CD8-positive, alpha-beta memory T cell (primary cell): ENCODE measurements around the gene LYSMD1. TPM values are rescaled to one million over a fixed set of nuclear protein-coding genes. Genes with fewer than 3 reads are reported as not detected.

Source experiments
- CTCF ChIA-PET: fragments of 350-600 bp; sonication (Branson Sonifier 250); formaldehyde crosslinking; loops from one replicate; lab custom pipeline; 2021; ENCODE audit warnings: antibody characterized with exemption; lab: Charles Lee
- POLR2A ChIA-PET: fragments of 350-600 bp; sonication (Branson Sonifier 250); formaldehyde crosslinking; loops from one replicate; lab custom pipeline; 2021; ENCODE audit warnings: antibody characterized with exemption; lab: Charles Lee
- DNase-seq, 5 donors: peaks; one replicate each; pipeline versions ENCODE4 v3.0.0 to v3.0.0-alpha.2; 2020 to 2022; ENCODE audit warnings: mixed read lengths in 1 of 5
- H3K27ac ChIP-seq: one replicate; pipeline ENCODE4 v1.7.0; 2013; ENCODE audit warnings: low read depth, mild to moderate bottlenecking, low read length, moderate library complexity
- H3K27me3 ChIP-seq: 2 replicates; pipeline ENCODE4 v1.7.0; 2013; ENCODE audit warnings: low read length, mild to moderate bottlenecking; ENCODE audit not compliant: insufficient read depth, poor library complexity, severe bottlenecking
- H3K36me3 ChIP-seq: 2 replicates; pipeline ENCODE4 v1.7.0; 2013; ENCODE audit warnings: mild to moderate bottlenecking, low read length, moderate library complexity; ENCODE audit not compliant: insufficient read depth
- H3K4me1 ChIP-seq: 2 replicates; pipeline ENCODE4 v1.7.0; 2013; ENCODE audit warnings: mild to moderate bottlenecking, low read length, moderate library complexity; ENCODE audit not compliant: insufficient read depth
- H3K4me3 ChIP-seq: 2 replicates; pipeline ENCODE4 v1.7.0; 2013; ENCODE audit warnings: mild to moderate bottlenecking, low read length
- H3K9me3 ChIP-seq: 2 replicates; pipeline ENCODE4 v1.7.0; 2013; ENCODE audit warnings: mild to moderate bottlenecking, low read length
- H3K27ac Mint-ChIP-seq, 8 donors: one replicate each; pipeline ENCODE4 v1.8.0; 2020 to 2021; ENCODE audit warnings: mixed read lengths in 8 of 8, mild to moderate bottlenecking in 6 of 8, inconsistent platforms in 3 of 8, moderate library complexity in 3 of 8
- H3K27me3 Mint-ChIP-seq, 2 donors: one replicate each; pipeline ENCODE4 v1.8.0; 2020 to 2021; ENCODE audit warnings: mixed read lengths in 2 of 2, mild to moderate bottlenecking in 1 of 2, moderate library complexity in 1 of 2
- H3K36me3 Mint-ChIP-seq, 3 donors: one replicate each; pipeline ENCODE4 v1.8.0; 2020 to 2021; ENCODE audit warnings: mixed read lengths in 3 of 3, inconsistent platforms in 1 of 3, mild to moderate bottlenecking in 1 of 3
- H3K4me1 Mint-ChIP-seq, 3 donors: one replicate each; pipeline ENCODE4 v1.8.0; 2020 to 2021; ENCODE audit warnings: mixed read lengths in 3 of 3, inconsistent platforms in 1 of 3, mild to moderate bottlenecking in 1 of 3
- H3K4me3 Mint-ChIP-seq, 7 donors: one replicate each; pipeline ENCODE4 v1.8.0; 2020 to 2021; ENCODE audit warnings: mixed read lengths in 7 of 7, mild to moderate bottlenecking in 6 of 7, moderate library complexity in 4 of 7, inconsistent platforms in 2 of 7
- H3K9me3 Mint-ChIP-seq, 5 donors: one replicate each; pipeline ENCODE4 v1.8.0; 2020 to 2022; ENCODE audit warnings: mixed read lengths in 5 of 5, mild to moderate bottlenecking in 3 of 5, moderate library complexity in 2 of 5, inconsistent platforms in 1 of 5
- polyA plus RNA-seq: library from polyadenylated mRNA; unstranded; fragments of 300-500 nt; fragmentation: Illumina TruSeq; gene quantifications from one replicate; pipeline ENCODE4 v1.2.3, GENCODE V29; 2021
- total RNA-seq, 2 experiments: library from RNA; stranded (reverse); gene quantifications; one replicate each; pipeline ENCODE4 v1.2.3, GENCODE V29; 2021

The LYSMD1 gene
- total and polyA plus RNA-seq, 3 experiments from 2014 or later, result 0.54 to 5.5 (median 4.6) TPM

DNA sequence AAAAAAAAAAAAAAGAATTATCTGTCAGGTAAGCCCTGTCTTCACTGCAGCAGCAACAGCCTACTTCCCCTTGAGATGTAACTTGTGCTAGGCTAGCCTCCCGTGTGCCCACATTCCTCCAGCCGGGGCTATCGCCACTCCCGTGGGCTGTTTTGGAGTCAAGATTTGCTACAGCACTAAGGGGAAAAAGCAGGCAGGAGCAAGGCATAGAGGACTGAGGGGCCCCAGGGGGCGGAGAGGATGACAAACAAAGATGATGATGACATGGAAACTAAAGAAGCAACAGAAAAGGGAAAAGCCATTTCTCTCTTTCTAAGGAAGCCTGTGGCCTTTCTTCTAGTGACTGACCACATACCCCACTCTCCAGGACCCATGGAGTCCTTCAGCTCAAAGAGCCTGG is 7.4 kb downstream of the LYSMD1 start:
- H3K36me3 Mint-ChIP-seq, result peaks cover 2 to 47% (median 7%) of the 10 kb centered on the region in 3 donors
- H3K4me3 Mint-ChIP-seq, result peak overlapping the region; percentile 97 to 100 (median 99)
- H3K4me1 ChIP-seq, result peaks cover 53% of the 10 kb centered on the region
- peak overlapping the region; percentile 87 for H3K4me3 ChIP-seq
- peak in 1 of 5 donors; percentile 23 for DNase-seq
- H3K4me1 Mint-ChIP-seq, result peaks cover 56 to 75% (median 69%) of the 10 kb centered on the region in 3 donors
- H3K27ac Mint-ChIP-seq, result peak overlapping the region; percentile 82 to 96 (median 92)
- H3K36me3 ChIP-seq, result peaks cover 14% of the 10 kb centered on the region
- no peaks in the 10 kb centered on the region for H3K9me3 Mint-ChIP-seq
- ChIA-PET POLR2A (interaction anchor here (0.7 to 1.8 kb wide), 2 partner anchors 27 to 87 kb away, joined by 6 to 7 read pairs; no protein-coding TSS in a partner anchor), CTCF (interaction anchor here (0.7 to 5.2 kb wide), 5 partner anchors 9 to 133 kb away, joined by 3 to 90 read pairs (median 3); no protein-coding TSS in a partner anchor)
- H3K27ac ChIP-seq, result no peak overlapping the region
- H3K27me3 ChIP-seq, result no peaks in the 10 kb centered on the region
- H3K27me3 Mint-ChIP-seq, result no peaks in the 10 kb centered on the region
- no peaks in the 10 kb centered on the region for H3K9me3 ChIP-seq

DNA sequence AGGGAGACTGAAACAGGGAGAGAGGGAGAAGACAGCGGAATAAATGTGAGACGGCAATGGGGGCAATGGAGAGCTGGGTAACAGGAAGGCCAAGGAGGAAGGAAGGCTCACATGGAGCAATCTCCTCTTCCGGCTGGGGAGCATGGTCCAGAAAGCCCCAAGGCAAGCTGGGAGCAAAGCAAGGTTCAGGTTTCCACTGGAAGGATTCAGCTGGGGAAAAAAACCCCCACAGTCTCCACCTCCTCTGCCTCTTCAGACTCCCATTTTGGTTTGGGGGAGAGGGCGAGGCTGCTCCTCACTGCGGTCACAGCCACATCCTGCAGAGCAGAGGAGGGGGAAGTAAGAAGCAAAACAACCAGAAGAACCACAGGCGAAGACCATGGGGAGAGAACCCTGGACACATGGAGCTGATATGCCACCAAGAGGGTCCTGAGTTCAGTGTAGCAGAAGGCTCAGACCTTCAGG is 8.6 kb downstream of the LYSMD1 start:
- ChIA-PET POLR2A (interaction anchor here (0.6 to 1.8 kb wide), 9 partner anchors 9 to 860 kb away, joined by 4 to 8 read pairs (median 5); partner anchors contain the start of genes CDC42SE1, LYSMD1, SCNM1 and SEMA6C), CTCF (interaction anchor here (0.7 to 5.2 kb wide), 24 partner anchors 9 to 184 kb away, joined by 3 to 90 read pairs (median 5); partner anchors contain the start of genes C1orf56, CDC42SE1, GABPB2 and LYSMD1)
- H3K4me3 Mint-ChIP-seq, result peak overlapping the region; percentile 97 to 100 (median 99)
- Histone ChIP-seq H3K27me3 (no peaks in the 10 kb centered on the region), H3K4me1 (peaks cover 45% of the 10 kb centered on the region), H3K27ac (peak overlapping the region; percentile 49), H3K9me3 (no peaks in the 10 kb centered on the region), H3K4me3 (peak overlapping the region; percentile 87), H3K36me3 (peaks cover 14% of the 10 kb centered on the region)
- no peaks in the 10 kb centered on the region for H3K9me3 Mint-ChIP-seq
- peak in 4 of 5 donors; percentile 48 to 71 (median 65) for DNase-seq
- H3K36me3 Mint-ChIP-seq, result peaks cover 2 to 43% (median 7%) of the 10 kb centered on the region in 3 donors
- H3K27me3 Mint-ChIP-seq, result no peaks in the 10 kb centered on the region
- peak overlapping the region; percentile 82 to 98 (median 95) for H3K27ac Mint-ChIP-seq
- peaks cover 48 to 65% (median 58%) of the 10 kb centered on the region in 3 donors for H3K4me1 Mint-ChIP-seq

DNA sequence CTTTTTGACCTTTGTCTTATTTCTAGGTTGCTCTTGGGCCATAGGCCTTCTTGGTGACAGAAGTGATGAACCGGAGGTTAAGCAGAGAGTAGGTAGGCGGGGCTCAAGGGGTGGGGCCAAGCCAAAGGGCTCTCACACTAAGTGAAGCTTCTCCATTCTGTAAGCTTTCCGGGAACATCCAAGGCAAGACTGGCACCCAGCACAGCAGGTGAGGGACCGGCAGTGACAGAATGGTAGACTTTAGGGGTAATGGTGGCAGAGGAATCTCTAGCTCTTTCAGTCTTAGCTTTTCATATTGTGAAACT is 9.2 kb downstream of the LYSMD1 start, which contains the start of gene TNFAIP8L2:
TNFAIP8L2 (plus strand) TSS at position 135 of the 305 bp plus-strand sequence. CDS start 2,049 bp downstream, outside the sequence.
- Histone ChIP-seq H3K9me3 (no peaks in the 10 kb centered on the region), H3K27me3 (no peaks in the 10 kb centered on the region), H3K27ac (peak within 1 kb of the TSS; percentile 49), H3K36me3 (peaks cover 14% of the 10 kb centered on the region), H3K4me1 (peaks cover 39% of the 10 kb centered on the region), H3K4me3 (peak within 1 kb of the TSS; percentile 87)
- Mint-ChIP-seq H3K36me3 (peaks cover 2 to 37% (median 7%) of the 10 kb centered on the region in 3 donors), H3K27me3 (no peaks in the 10 kb centered on the region), H3K9me3 (no peaks in the 10 kb centered on the region), H3K4me3 (peak within 1 kb of the TSS; percentile 97 to 100 (median 99)), H3K4me1 (peaks cover 42 to 59% (median 52%) of the 10 kb centered on the region in 3 donors), H3K27ac (peak within 1 kb of the TSS; percentile 82 to 98 (median 95))
- peak; percentile 51 to 78 (median 65) for DNase-seq
- POLR2A ChIA-PET, result interaction anchor here (0.6 to 1.8 kb wide), 6 partner anchors 9 to 135 kb away, joined by 4 to 8 read pairs (median 6); partner anchors contain the start of genes CDC42SE1, LYSMD1, SCNM1 and SEMA6C
- CTCF ChIA-PET, result interaction anchor here (0.7 to 5.2 kb wide), 23 partner anchors 9 to 184 kb away, joined by 3 to 90 read pairs (median 5); partner anchors contain the start of genes C1orf56, CDC42SE1, GABPB2 and LYSMD1

DNA sequence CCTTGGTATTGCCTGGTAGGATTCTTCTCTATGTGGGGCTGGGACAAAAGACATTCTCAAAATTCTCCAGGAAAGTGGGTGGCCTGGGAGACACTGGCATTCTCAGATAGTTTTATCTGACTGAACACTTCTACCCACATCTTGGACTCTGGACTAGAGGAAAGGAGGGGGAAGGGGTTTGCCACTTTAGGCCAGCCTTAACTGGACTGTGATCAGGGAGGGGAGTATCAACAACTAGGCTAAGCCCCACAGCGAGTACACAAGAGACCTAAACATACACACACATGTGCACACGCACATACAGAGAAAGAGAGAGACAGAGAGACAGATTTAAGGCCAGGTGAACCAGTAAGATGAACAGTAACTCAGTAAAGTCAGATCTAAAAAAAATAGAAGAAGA is 18.0 kb downstream of the LYSMD1 start:
- peaks cover 0 to 3% (median 0%) of the 10 kb centered on the region in 3 donors for H3K36me3 Mint-ChIP-seq
- H3K4me3 Mint-ChIP-seq, result peak overlapping the region; percentile 85 to 97 (median 96)
- no peaks in the 10 kb centered on the region for H3K9me3 Mint-ChIP-seq
- H3K27me3 Mint-ChIP-seq, result no peaks in the 10 kb centered on the region
- H3K27ac ChIP-seq, result no peak overlapping the region
- H3K4me3 ChIP-seq, result no peak overlapping the region
- ChIA-PET POLR2A (no interaction called here), CTCF (interaction anchor here (0.9 to 2.2 kb wide), 2 partner anchors 48 to 123 kb away, joined by 3 to 6 read pairs; no protein-coding TSS in a partner anchor)
- H3K4me1 Mint-ChIP-seq, result peaks cover 10 to 24% (median 18%) of the 10 kb centered on the region in 3 donors
- no peak for DNase-seq
- H3K9me3 ChIP-seq, result no peaks in the 10 kb centered on the region
- peak overlapping the region in 1 of 8 donors; percentile 81 for H3K27ac Mint-ChIP-seq
- H3K27me3 ChIP-seq, result no peaks in the 10 kb centered on the region
- peaks cover 18% of the 10 kb centered on the region for H3K4me1 ChIP-seq
- no peaks in the 10 kb centered on the region for H3K36me3 ChIP-seq

DNA sequence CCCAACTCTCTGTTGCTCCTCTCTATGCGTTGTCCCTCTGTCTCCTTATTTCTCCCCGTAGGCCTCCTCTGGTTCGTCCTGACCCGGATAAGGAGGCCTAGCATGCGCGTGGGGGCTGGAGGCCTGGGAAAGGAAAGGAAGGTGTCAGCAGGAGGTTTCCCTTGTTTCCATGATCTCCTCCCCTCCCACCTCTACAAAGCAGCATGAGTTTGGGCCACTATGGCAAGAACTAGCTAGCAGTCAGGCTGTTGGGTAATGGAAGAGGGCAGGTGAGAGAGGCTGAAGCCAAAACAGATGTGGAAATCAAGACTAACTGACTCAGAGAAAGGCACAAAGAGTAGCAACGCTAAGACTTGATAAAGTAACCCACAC is 18.6 kb downstream of the LYSMD1 start:
- peaks cover 0 to 3% (median 0%) of the 10 kb centered on the region in 3 donors for H3K36me3 Mint-ChIP-seq
- no peaks in the 10 kb centered on the region for H3K9me3 Mint-ChIP-seq
- Histone ChIP-seq H3K27me3 (no peaks in the 10 kb centered on the region), H3K4me3 (peak overlapping the region; percentile 92), H3K4me1 (peaks cover 18% of the 10 kb centered on the region), H3K9me3 (no peaks in the 10 kb centered on the region), H3K36me3 (no peaks in the 10 kb centered on the region), H3K27ac (peak overlapping the region; percentile 24)
- ChIA-PET POLR2A (interaction anchor here (0.7 kb wide), 1 partner anchor 10 kb away, joined by 4 read pairs; no protein-coding TSS in a partner anchor), CTCF (interaction anchor here (0.9 to 2.2 kb wide), 2 partner anchors 47 to 123 kb away, joined by 3 to 6 read pairs; no protein-coding TSS in a partner anchor)
- H3K4me1 Mint-ChIP-seq, result peaks cover 10 to 24% (median 18%) of the 10 kb centered on the region in 3 donors
- no peaks in the 10 kb centered on the region for H3K27me3 Mint-ChIP-seq
- DNase-seq, result no peak
- H3K4me3 Mint-ChIP-seq, result peak overlapping the region; percentile 85 to 97 (median 96)
- H3K27ac Mint-ChIP-seq, result peak overlapping the region in 7 of 8 donors; percentile 55 to 97 (median 89)

DNA sequence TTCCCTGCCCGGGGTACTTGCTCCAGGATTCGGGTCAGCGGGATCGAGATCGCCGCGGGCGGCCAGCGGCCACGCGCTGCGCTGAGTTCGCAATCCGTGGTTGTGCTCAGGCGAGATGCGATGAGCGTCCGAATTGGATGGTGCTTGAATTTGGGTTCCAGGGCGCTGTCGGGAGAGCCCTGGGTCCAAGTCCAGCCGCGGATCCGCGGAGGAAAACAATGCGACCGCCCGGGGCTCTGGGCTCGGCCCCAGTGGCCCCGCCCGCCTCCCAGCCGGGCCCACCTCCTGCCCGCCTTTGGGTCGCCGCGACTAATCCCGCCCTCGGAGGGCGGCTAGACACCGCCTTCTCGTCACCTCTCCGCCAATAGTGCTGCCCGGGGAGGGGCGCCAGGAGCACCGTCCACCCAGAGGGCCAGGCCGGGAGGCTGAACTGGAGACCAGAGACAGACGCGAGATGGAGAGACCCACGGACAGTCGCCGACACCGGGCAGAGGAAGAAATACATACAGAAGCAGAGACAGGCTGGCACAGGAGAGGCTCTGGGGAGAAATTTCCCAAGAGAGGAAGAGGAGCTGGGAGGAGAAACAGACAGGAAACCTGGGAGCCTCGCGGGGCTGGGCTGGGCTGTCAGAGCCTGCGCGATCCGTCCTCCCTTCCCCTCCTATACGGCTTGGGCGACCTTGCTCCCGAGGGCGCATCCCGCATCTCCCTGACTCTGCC is 19.1 kb downstream of the LYSMD1 start, which contains the start of gene SEMA6C:
SEMA6C (minus strand) TSS at position 220 of the 720 bp plus-strand sequence. CDS start 4,010 bp downstream, outside the sequence.
- Mint-ChIP-seq H3K4me1 (peaks cover 10 to 24% (median 18%) of the 10 kb centered on the region in 3 donors), H3K36me3 (peaks cover 0 to 3% (median 0%) of the 10 kb centered on the region in 3 donors), H3K27me3 (no peaks in the 10 kb centered on the region), H3K4me3 (peak within 1 kb of the TSS; percentile 85 to 97 (median 96)), H3K9me3 (no peaks in the 10 kb centered on the region), H3K27ac (peak within 1 kb of the TSS in 7 of 8 donors; percentile 55 to 97 (median 89))
- Histone ChIP-seq H3K27ac (peak within 1 kb of the TSS; percentile 61), H3K36me3 (no peaks in the 10 kb centered on the region), H3K4me3 (peak within 1 kb of the TSS; percentile 92), H3K9me3 (no peaks in the 10 kb centered on the region), H3K4me1 (peaks cover 18% of the 10 kb centered on the region), H3K27me3 (no peaks in the 10 kb centered on the region)
- ChIA-PET POLR2A (interaction anchor here (0.7 kb wide), 1 partner anchor 10 kb away, joined by 4 read pairs; no protein-coding TSS in a partner anchor), CTCF (interaction anchor here (0.9 to 2.2 kb wide), 2 partner anchors 47 to 122 kb away, joined by 3 to 6 read pairs; no protein-coding TSS in a partner anchor)
- DNase-seq, result peak; percentile 79 to 90 (median 86)

DNA sequence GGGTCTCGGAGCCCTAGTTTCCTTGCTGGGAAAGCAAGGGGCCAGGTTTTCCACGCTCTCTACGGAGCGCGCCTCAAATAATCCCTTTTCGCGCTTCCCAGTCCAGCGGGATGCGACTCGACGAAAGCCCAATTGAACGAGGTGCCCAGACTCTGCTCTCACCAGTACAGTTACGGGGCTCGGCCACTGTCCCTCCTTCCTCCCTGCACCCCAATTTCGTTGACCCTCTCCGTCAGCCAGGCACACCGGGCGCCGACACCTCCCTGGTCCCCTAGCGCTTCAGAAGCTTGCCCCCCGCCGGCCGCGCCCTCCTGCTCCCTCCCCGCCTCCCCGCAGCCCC is 19.7 kb downstream of the LYSMD1 start:
- H3K27me3 Mint-ChIP-seq, result no peaks in the 10 kb centered on the region
- H3K36me3 Mint-ChIP-seq, result peaks cover 0 to 3% (median 0%) of the 10 kb centered on the region in 3 donors
- H3K27me3 ChIP-seq, result no peaks in the 10 kb centered on the region
- H3K36me3 ChIP-seq, result no peaks in the 10 kb centered on the region
- H3K9me3 ChIP-seq, result no peaks in the 10 kb centered on the region
- H3K4me1 ChIP-seq, result peaks cover 18% of the 10 kb centered on the region
- H3K4me3 Mint-ChIP-seq, result peak overlapping the region; percentile 85 to 97 (median 96)
- H3K27ac ChIP-seq, result peak overlapping the region; percentile 61
- peak overlapping the region; percentile 92 for H3K4me3 ChIP-seq
- peaks cover 10 to 24% (median 18%) of the 10 kb centered on the region in 3 donors for H3K4me1 Mint-ChIP-seq
- DNase-seq, result no peak
- peak overlapping the region in 3 of 8 donors; percentile 37 to 86 (median 81) for H3K27ac Mint-ChIP-seq
- CTCF ChIA-PET, result no interaction called here
- POLR2A ChIA-PET, result no interaction called here
- no peaks in the 10 kb centered on the region for H3K9me3 Mint-ChIP-seq
